GM19043 (cell line): ENCODE results near the gene MUCL3.
"Not testable (repeated sequence)": the region's sequence is repeated elsewhere in the genome, so short reads cannot be mapped to it uniquely, and the experiment has no call there.

ENCODE experiments used
- ATAC-seq: cut with Tn5 transposase; IDR thresholded peaks from one replicate; pipeline ENCODE4 v1.9.1; 2021; ENCODE audit warnings: low read depth; ENCODE audit not compliant: unreplicated experiment

The MUCL3 gene

GRCh38 chr6:30912746-30913520 is 27.8 kb upstream of the MUCL3 start:
- no peak for ATAC-seq

GRCh38 chr6:30913721-30914075 is 27.1 kb upstream of the MUCL3 start:
- ATAC-seq, result peak; percentile 21

DNA sequence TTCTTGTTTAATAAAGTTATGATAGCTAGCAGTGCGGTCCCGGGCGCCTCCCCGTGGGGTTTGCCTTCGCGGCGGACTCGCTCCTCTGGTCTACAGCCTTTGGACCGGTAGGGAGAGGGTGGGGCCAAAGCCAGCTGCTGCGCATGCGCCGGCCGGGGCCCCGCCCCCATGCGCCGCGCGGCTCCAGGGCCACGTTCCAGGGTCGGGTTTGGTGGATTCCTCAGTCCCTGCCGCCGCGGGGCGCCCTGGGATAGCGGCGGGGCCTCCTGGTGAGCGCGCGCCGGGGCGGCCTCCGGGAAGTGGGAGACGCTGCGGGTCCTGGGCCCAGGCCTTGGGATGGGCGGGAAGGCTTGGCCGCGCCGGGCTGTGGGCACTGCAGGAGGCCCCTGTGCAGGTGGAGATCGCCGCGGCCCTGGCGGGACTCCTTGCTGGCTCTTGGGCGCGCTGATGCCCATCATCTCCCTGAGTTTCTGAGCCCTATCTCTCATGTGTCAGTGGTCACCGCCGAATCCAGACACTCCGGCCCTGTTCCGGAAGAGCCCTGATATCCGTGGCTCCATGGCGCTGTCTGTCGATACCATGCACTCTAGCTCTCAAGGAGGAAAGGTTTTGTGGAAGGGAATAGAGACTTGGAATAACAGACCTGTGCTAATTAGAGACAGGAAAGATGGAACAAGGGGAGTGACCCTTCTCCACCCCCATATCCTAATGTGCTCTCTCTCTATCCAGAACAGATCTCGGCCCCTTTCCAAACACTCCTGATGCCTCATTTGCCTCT is 26.5 kb upstream of the MUCL3 start, which contains the start of gene VARS2:
VARS2 (plus strand) TSS at position 163 of the 778 bp plus-strand sequence; CDS start at position 762, 599 bp downstream.
- peak; percentile 75 for ATAC-seq

- no peak for ATAC-seq
Measured at GRCh38 chr6:30914854-30915590, 25.8 kb upstream of the MUCL3 start.

GRCh38 chr6:30915591-30915946 is 25.2 kb upstream of the MUCL3 start:
- no peak for ATAC-seq

DNA sequence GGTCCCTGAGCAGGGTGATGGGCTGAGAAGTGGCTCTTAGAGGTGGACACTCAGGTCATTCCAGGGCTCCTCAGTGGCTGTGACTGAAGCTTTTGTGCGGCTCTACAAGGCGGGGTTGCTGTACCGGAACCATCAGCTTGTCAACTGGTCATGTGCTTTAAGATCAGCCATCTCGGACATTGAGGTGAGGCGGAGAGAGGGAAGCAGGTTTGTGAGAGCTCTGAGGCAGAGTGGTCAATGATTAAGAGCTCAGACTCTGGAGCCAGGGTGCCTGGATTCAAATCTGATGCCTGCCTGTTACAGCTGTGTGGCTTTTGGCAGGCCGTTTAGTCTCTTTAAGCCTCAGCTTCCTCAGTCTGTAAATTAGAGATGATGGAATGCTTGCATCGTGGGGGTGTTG is 23.7 kb upstream of the MUCL3 start:
- ATAC-seq, result no peak

- ATAC-seq, result no peak
Measured at GRCh38 chr6:30917487-30917886, 23.3 kb upstream of the MUCL3 start.

DNA sequence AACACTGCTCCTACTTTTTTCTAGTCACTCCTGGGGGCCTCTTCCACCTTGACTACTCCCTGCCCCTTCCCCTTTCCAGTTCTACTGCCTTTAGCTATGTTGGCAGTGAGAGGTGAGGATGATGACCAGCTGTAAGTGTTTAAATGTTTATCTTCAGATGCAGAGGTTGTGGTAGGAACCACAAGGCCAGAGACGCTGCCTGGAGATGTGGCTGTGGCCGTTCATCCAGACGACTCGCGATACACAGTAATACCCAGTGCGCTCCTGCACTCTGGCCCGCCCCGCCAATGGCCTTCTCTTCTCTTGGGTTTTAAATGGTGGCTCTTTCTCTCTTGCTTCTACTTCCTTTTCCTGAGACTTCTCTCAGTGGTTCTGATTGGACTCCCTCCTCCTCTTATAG is 22.1 kb upstream of the MUCL3 start:
- no peak for ATAC-seq

DNA sequence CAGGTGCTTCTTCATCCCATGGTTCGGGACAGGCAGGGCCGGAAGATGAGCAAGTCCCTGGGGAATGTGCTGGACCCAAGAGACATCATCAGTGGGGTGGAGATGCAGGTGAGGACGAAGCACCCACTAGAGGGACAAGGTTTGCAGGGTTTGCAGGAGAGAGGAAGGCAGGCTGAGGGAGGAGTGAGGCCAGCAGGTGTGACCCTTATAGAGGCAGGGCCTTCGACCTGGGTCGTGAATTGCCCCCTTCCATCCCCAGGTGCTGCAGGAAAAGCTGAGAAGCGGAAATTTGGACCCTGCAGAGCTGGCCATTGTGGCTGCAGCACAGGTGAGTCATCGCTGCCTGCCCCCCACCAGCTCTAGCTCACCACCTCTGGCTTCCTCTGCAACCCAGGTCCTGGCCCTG is 18.3 kb upstream of the MUCL3 start:
- ATAC-seq, result no peak

- not testable (repeated sequence) for ATAC-seq
Measured at GRCh38 chr6:30924040-30924627, 16.6 kb upstream of the MUCL3 start.

- no peak for ATAC-seq
Measured at GRCh38 chr6:30926644-30927043, 14.1 kb upstream of the MUCL3 start.

GRCh38 chr6:30927080-30927479 is 13.7 kb upstream of the MUCL3 start:
- ATAC-seq, result not testable (repeated sequence)

GRCh38 chr6:30928677-30929076 is 12.1 kb upstream of the MUCL3 start:
- ATAC-seq, result no peak

- no peak for ATAC-seq
Measured at GRCh38 chr6:30930506-30930905, 10.3 kb upstream of the MUCL3 start.

DNA sequence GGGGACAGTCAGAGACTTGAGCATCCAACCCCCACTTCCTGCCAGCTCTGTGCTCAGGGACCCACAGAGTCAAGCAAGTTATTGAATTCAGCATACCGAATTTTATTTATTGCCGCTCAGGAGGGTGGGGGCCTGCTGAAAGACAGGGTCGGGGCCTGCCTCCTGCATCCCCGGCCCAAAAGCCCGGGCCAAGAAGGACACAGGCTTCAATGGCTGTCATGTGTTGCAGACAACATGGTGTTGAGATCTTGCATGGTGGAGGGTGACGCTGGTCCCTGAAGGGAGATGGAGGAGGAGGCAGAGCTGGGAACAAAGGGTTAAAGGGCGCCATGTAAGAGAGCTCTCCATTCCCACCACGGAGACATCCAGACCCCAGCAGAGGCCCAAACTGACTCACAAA is 9.5 kb upstream of the MUCL3 start:
- no peak for ATAC-seq

DNA sequence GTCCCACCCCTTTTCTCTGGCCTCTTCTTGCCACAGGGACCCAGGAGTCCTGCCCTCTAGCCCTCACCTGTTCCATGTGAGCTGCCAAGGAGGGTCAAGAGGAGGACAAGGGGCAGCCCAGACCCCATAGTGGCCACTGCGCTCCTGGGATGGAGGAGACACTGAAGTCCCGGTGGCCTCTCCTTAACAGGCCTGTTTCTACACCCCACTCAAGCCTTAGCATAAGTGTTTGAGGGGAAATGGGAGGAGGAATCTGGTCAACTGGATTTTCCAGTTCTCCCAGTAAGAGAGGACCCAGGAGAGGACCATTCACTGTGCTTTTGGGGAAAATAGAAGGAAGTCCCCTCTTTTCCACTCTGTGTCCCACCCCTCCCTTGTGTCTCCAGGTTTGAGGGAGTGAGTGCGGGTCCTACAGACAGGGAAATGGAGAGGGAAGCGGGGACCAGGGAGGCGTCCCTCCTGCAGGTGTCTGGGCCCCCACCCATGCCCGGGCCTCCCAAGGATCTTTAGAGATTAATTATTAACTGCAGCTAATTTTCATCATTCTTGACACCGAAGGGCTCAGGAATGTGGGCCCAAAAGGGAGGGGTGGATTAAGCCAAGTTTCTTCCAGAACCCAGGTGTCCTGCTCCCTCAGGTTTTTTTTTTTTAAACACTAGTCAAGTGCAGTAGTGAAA is 8.7 kb upstream of the MUCL3 start, which contains the start of gene SFTA2:
SFTA2 (minus strand) TSS at position 202 of the 677 bp plus-strand sequence; CDS start at position 128, 74 bp downstream.
- no peak for ATAC-seq

DNA sequence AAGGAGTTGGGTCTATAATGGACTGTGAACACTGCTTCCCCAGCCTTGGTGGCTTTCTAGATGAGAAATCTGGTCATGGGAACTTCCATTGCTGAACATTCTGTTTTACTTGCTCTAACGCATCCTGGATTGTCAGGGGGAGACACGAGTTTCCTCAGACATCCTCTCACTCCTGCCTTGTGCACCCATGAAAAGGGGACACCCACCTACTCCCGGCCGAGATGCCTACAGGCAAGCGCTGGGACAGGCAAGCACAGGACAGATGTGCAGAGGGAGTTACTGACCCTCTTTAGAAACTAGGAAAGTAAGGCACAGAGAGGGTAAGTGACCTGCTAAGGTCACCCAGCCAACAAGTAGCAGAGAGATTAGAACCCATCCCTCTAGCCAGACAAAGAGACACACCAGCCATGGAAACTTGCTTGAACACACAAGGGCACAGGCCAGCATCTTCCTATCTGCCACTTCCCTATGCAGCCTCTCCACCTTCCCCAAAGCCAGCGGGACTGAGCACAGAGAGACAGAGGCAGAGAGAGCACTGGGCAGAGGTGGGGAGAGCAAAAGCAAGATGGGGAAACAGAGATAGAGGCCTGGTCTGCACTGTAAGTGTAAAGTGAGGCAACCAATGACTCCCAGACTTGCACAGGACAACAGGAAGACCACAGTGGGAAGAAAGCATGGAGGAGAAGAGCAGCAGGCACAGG is 8.0 kb upstream of the MUCL3 start:
- no peak for ATAC-seq

DNA sequence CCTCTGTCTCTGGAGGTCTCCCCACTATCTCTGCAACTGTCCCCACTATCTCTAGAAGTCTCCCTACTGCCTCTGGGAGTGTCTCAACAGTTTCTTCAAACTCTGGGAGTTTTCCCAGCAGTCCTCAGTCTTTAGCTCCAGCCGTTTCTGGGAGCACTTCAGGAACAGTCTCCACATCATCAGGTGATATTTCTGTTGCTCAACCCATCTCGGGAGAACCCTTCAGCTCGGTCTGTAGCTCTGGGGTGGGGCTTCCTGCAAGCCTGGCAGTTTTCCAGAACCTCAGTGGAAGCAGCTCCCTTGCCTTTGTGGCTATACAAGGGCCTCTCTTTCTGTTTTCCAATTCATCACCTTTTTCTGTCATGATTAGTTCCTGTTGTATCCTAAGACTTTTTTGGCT is 5.8 kb upstream of the MUCL3 start:
- ATAC-seq, result no peak

DNA sequence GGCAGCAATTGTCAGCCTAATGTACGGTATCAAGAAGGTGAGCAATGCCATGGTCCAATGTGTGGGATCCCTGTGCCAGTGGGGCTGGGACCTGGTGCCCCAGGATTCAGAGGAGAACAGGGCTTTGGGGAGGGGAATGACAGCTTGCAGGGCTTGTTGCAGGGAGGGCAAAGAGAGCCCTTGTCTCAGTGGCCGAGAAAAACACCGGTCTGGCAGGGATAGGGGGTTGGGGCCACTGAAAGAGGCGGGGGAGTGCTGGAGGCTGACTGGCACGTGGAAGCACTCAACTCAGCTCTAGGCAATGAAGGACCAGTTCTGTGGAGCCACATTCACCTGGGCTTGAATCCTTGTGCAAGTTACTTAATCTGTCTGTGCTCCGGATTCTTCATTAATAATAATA is 3.5 kb upstream of the MUCL3 start:
- ATAC-seq, result no peak

GRCh38 chr6:30938730-30939129 is 2.0 kb upstream of the MUCL3 start:
- no peak for ATAC-seq
